Measurements from ENCODE around the gene ZCCHC7. TPM values are rescaled to one million over a fixed set of nuclear protein-coding genes. Genes with fewer than 3 reads are reported as not detected.

ZCCHC7 gene
- total and polyA plus RNA-seq, 2 donors (not counting 3 experiments of a cell fraction or from before 2014, with no cell fraction given) = 7.4 to 14.8 TPM

- no peak for FAIRE-seq
- Histone ChIP-seq H3K27me3 (ENCODE audit: control insufficient read depth in 2 of 2, insufficient read depth in 2 of 2, low read length in 2 of 2) (no peaks in the 10 kb centered on the region), H3K36me3 (ENCODE audit: control insufficient read depth in 2 of 2, extremely low read depth in 1 of 2, insufficient read depth in 2 of 2, low read length in 2 of 2) (no peaks in the 10 kb centered on the region), H3K4me1 (ENCODE audit: control insufficient read depth, extremely low read depth, insufficient read depth, low read length) (no peaks in the 10 kb centered on the region), H3K4me3 (replicated peaks in 1 of 3; ENCODE audit: insufficient read depth in 1 of 3, low read depth in 1 of 3, low read length in 3 of 3) (no peak overlapping the region), H3K27ac (ENCODE audit: insufficient read depth, low read depth, low read length) (no peak overlapping the region), H3K9ac (replicated peaks; ENCODE audit: extremely low read depth, insufficient read depth, low read length) (no peak overlapping the region), H3K79me2 (ENCODE audit: control insufficient read depth, insufficient read depth, low read length) (no peaks in the 10 kb centered on the region), H4K20me1 (replicated peaks; ENCODE audit: control insufficient read depth, extremely low read depth, insufficient read depth, low read length) (no peaks in the 10 kb centered on the region), H3K4me2 (ENCODE audit: insufficient read depth, low read length) (no peak overlapping the region), H2AFZ (ENCODE audit: low read depth, low read length) (no peak overlapping the region), H3K9me3 (replicated peaks; ENCODE audit: control insufficient read depth, insufficient read depth, low read length) (no peaks in the 10 kb centered on the region), H3K9me1 (replicated peaks; ENCODE audit: control insufficient read depth, extremely low read depth, insufficient read depth, low read length) (no peaks in the 10 kb centered on the region)
- POLR2A ChIA-PET = no interaction called here
- TF ChIP-seq MYC (IDR thresholded peaks at IDR 0.05; ENCODE audit: low read depth, low read length) = no peak
- TF ChIP-seq MAX (IDR thresholded peaks at IDR 0.05; ENCODE audit: insufficient read depth, insufficient read length) = no peak
- no peak for TF ChIP-seq JUN (IDR thresholded peaks at IDR 0.05; ENCODE audit: borderline replicate concordance, insufficient read depth, insufficient read length, low read depth)
- no peak for TF ChIP-seq POLR2AphosphoS5 (IDR thresholded peaks at IDR 0.05; ENCODE audit: insufficient read depth, low read depth, low read length)
- no peak for TF ChIP-seq EZH2 (IDR thresholded peaks at IDR 0.05; ENCODE audit: borderline replicate concordance, low read depth, low read length, severe bottlenecking)
- TF ChIP-seq POLR2A (IDR thresholded peaks at IDR 0.05; ENCODE audit: low read depth, low read length) = no peak
- no peak for TF ChIP-seq GATA2 (IDR thresholded peaks at IDR 0.05; ENCODE audit: insufficient read depth, insufficient read length, low read depth, low read length)
- TF ChIP-seq CTCF (IDR thresholded peaks at IDR 0.05; ENCODE audit: extremely low read depth in 1 of 2, insufficient read depth in 1 of 2, low read depth in 1 of 2, low read length in 2 of 2) = no peak
- TF ChIP-seq FOS (IDR thresholded peaks at IDR 0.05; ENCODE audit: borderline replicate concordance, insufficient read depth, low read length) = no peak
- dilution Hi-C loops (cut with MboI; ENCODE audit: extremely low pct_ligation_motif_present, low sequenced_read_pairs) (no loop called here), intact Hi-C loops (cut with micrococcal nuclease) (loop anchor here (5.0 kb wide), 1 partner anchor 460 kb away; no protein-coding TSS in a partner anchor)
- CTCF ChIA-PET = interaction anchor here (1.5 kb wide), 1 partner anchor 8 kb away, joined by 4 read pairs; no protein-coding TSS in a partner anchor
- no TSS peak for BruUV-seq (replicated peaks)
- DNase-seq (ENCODE audit: low read depth, low spot score) = no peak
These were observed 212.2 kb downstream of the ZCCHC7 start for GRCh38 chr9:37332578-37332977.
